GM18867 (cell line): ENCODE results near the gene CABP2.
"Not testable (repeated sequence)": the region's sequence is repeated elsewhere in the genome, so short reads cannot be mapped to it uniquely, and the experiment has no call there.

Source experiments
- ATAC-seq: cut with Tn5 transposase; IDR thresholded peaks from one replicate; pipeline ENCODE4 v1.9.1; 2021; ENCODE audit warnings: mild to moderate bottlenecking, moderate library complexity; ENCODE audit not compliant: unreplicated experiment

CABP2 gene

GRCh38 chr11:67539550-67539949 is 16.3 kb upstream of the CABP2 start:
- no peak for ATAC-seq

- ATAC-seq: no peak
Observed at GRCh38 chr11:67538823-67539505, 15.7 kb upstream of the CABP2 start.

GRCh38 chr11:67538306-67538705 is 15.1 kb upstream of the CABP2 start:
- ATAC-seq: no peak

GRCh38 chr11:67535561-67535960 is 12.3 kb upstream of the CABP2 start:
- ATAC-seq: no peak

- no peak for ATAC-seq
Observed at GRCh38 chr11:67534070-67534679, 10.9 kb upstream of the CABP2 start.

GRCh38 chr11:67532889-67533288 is 9.6 kb upstream of the CABP2 start:
- no peak for ATAC-seq

GRCh38 chr11:67530282-67530592 is 7.0 kb upstream of the CABP2 start:
- ATAC-seq: no peak

- ATAC-seq: no peak
Observed at GRCh38 chr11:67528376-67528775, 5.1 kb upstream of the CABP2 start.

- ATAC-seq: no peak
Observed at GRCh38 chr11:67525275-67525976, 2.2 kb upstream of the CABP2 start.

GRCh38 chr11:67524480-67524808 is 1.2 kb upstream of the CABP2 start:
- ATAC-seq: no peak

GRCh38 chr11:67523556-67524479 is 572 bp upstream of the CABP2 start:
- no peak for ATAC-seq

- no peak for ATAC-seq
Observed at GRCh38 chr11:67522338-67522737, 908 bp downstream of the CABP2 start.

- no peak for ATAC-seq
Observed at GRCh38 chr11:67521924-67522323, 1.3 kb downstream of the CABP2 start.

GRCh38 chr11:67520856-67521824 is 2.1 kb downstream of the CABP2 start:
- no peak for ATAC-seq

GRCh38 chr11:67519726-67520125 is 3.5 kb downstream of the CABP2 start:
- ATAC-seq: no peak

- no peak for ATAC-seq
Observed at GRCh38 chr11:67517784-67518552, 5.3 kb downstream of the CABP2 start.

GRCh38 chr11:67516806-67517205 is 6.4 kb downstream of the CABP2 start:
- no peak for ATAC-seq

GRCh38 chr11:67514116-67514515 is 9.1 kb downstream of the CABP2 start:
- ATAC-seq: no peak

- not testable (repeated sequence) for ATAC-seq
Observed at GRCh38 chr11:67511558-67511957, 11.7 kb downstream of the CABP2 start.

- no peak for ATAC-seq
Observed at GRCh38 chr11:67510023-67510345, 13.3 kb downstream of the CABP2 start.
